PFSK-1 (cell line): Measurements from ENCODE around the gene WDR4.

ENCODE experiments used
- POLR2AphosphoS5 ChIP-seq: IDR thresholded peaks from 2 replicates; pipeline ENCODE4 v1.6.1; 2012; ENCODE audit warnings: low read depth, mild to moderate bottlenecking, control low read depth, low read length, moderate library complexity
- TAF1 ChIP-seq: IDR thresholded peaks from 2 replicates; pipeline ENCODE4 v1.6.1; 2012; ENCODE audit warnings: low read length, control low read depth, borderline replicate concordance; ENCODE audit not compliant: insufficient read depth
- TF ChIP-seq, protein P1 (sequence below), 2 experiments: IDR thresholded peaks; 2 replicates each; pipeline versions ENCODE4 v1.6.1 to v1.8.0; 2011 to 2012; ENCODE audit warnings: low read depth in 2 of 2, low read length in 2 of 2, control low read depth in 1 of 2, inconsistent platforms in 1 of 2, mild to moderate bottlenecking in 1 of 2, moderate library complexity in 1 of 2; ENCODE audit not compliant: insufficient read depth in 1 of 2

DNA sequence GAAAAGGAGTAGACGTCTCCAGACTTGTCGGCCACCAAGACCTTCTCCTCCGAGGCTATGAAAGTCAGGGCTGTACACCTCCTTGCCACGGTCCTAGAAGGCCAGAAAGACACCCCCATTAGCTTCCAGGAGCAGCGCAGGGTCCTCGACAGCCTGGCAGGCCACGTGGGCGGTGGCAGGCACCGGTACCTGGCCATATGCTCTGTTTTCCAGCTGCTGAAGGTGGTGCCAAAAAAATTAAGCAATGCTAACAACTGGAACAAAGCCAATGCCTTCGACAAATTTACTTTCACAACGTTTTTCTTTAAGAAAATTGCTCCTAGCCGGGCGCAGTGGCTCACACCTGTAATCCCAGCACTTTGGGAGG, 15.9 kb downstream of the WDR4 start:
- TF ChIP-seq POLR2AphosphoS5, result no peak
- no peak for TF ChIP-seq TAF1
- TF ChIP-seq, protein P1, sequence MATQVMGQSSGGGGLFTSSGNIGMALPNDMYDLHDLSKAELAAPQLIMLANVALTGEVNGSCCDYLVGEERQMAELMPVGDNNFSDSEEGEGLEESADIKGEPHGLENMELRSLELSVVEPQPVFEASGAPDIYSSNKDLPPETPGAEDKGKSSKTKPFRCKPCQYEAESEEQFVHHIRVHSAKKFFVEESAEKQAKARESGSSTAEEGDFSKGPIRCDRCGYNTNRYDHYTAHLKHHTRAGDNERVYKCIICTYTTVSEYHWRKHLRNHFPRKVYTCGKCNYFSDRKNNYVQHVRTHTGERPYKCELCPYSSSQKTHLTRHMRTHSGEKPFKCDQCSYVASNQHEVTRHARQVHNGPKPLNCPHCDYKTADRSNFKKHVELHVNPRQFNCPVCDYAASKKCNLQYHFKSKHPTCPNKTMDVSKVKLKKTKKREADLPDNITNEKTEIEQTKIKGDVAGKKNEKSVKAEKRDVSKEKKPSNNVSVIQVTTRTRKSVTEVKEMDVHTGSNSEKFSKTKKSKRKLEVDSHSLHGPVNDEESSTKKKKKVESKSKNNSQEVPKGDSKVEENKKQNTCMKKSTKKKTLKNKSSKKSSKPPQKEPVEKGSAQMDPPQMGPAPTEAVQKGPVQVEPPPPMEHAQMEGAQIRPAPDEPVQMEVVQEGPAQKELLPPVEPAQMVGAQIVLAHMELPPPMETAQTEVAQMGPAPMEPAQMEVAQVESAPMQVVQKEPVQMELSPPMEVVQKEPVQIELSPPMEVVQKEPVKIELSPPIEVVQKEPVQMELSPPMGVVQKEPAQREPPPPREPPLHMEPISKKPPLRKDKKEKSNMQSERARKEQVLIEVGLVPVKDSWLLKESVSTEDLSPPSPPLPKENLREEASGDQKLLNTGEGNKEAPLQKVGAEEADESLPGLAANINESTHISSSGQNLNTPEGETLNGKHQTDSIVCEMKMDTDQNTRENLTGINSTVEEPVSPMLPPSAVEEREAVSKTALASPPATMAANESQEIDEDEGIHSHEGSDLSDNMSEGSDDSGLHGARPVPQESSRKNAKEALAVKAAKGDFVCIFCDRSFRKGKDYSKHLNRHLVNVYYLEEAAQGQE (IDR thresholded peaks at IDR 0.05; ENCODE audit: insufficient read depth in 1 of 2, low read depth in 2 of 2, low read length in 2 of 2), result no peak
